Activated CD8-positive, alpha-beta memory T cell treated with anti-CD3 and anti-CD28 coated beads, Interleukin-2, amount 50 U/mL, for 4 hours (primary cell): ENCODE results near the gene RPTOR.

ENCODE experiments used
- DNase-seq: peaks from one replicate; pipeline ENCODE4 v3.0.0-alpha.2; 2020

Gene RPTOR

GRCh38 chr17:80825471-80826345 is 281.1 kb downstream of the RPTOR start:
- DNase-seq, result no peak

DNA sequence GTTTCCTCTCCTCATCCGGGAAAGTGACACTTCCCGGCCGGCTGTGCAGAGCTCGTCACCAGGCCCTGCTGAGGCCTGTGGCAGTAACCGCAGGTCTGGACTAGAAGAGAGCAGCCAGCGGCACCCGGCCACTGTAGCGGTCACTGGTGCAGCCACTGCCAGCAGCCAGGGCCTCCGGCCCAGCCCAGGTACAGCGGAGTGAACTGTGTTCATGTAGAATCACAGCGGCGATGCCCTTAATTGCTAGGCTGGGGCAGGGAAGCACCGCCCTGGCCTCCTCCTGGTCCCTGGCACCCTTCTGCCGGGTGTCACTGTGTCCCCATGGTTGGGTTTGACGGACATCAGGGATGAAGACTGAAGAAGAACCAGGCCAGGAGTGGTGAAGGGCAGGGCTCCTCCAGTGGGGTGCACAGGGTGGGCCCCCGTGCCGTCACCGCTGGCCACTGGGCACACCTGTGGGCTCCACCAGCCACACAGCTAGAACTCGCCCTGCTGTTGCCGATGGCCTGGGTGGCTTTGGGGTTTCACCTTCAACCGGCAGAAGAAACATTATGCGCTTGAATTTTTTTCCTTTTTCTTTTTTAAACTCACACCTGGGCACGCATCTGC is 281.8 kb downstream of the RPTOR start:
- DNase-seq, result no peak

DNA sequence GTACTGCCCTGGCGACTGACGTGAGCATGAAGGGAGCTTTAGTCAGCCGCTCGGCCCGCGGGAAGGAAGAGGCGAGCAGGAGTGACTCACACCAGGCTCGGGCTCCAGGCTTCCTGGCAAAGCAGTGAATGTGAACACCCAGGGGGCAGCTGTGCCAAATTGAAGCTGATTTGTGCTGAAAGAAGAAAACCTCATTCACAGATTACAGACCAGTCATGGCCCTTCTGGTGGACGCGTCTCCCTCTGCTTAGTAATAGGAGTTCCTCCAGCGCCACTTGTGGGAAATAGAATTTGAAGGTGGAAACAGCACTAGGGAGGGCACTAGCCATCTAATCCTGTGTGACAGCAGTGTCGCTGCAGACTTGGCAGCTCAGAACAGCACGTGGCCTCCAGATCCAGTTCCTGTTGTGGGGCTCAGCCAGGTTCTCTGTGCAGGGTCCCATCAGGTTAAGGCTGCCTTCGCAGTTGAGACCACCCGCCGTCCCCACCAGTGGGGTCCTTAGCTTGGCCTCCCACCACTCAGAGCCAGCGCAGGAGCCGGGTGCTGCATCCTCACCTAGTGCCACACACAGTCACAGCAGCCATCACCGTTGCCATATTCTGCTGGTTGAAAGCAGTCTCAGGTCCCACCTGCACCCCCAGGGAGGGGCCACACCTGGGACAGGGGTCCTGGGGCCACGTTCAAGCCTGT is 282.5 kb downstream of the RPTOR start:
- no peak for DNase-seq

DNA sequence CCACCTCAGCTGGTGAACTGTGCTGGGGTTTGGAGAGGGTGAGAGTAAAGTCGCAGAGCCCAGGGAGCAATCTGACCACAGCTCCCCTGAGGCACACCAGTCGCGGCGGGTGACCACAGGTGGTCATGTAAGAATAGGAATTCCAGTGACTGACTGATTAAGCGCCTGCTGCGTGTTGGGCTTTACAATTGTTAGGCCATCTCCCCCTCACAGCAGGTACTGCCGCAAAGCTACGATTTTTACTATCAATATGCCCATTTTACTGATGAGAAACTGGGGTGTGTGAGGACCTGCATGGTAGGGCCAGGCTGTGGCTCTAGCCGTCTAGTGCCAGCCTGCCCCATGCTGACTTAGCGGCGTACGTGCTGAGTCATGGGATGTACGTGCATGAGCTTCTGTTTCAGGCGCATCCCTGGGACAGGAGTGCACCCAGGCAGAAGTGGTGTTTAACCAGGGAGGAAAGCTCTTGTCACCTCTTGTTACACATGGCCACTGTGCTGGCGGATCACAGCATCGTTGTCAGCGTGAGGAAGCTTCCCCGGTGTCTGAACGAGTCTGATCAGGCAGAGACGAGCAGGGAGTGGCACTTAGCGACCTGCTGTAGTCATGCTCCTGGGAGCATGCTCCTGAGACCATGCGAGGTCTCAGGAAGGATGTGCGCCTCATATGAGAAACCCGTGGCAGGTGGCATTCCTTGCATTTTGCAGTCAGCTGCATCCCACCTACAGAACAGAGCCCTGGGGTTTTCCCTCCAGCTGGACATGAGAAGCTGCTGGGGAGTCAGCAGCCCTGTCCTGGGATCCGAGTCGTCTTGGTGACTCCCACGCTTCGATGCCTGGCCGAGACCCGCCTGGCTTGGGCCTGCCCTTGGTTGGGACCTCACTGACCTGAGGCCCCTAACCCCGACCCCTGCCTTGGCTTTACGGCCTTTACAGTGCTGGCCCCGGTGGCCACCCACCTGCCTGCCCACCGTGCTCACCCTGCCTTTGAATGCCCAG is 283.3 kb downstream of the RPTOR start:
- DNase-seq, result no peak

DNA sequence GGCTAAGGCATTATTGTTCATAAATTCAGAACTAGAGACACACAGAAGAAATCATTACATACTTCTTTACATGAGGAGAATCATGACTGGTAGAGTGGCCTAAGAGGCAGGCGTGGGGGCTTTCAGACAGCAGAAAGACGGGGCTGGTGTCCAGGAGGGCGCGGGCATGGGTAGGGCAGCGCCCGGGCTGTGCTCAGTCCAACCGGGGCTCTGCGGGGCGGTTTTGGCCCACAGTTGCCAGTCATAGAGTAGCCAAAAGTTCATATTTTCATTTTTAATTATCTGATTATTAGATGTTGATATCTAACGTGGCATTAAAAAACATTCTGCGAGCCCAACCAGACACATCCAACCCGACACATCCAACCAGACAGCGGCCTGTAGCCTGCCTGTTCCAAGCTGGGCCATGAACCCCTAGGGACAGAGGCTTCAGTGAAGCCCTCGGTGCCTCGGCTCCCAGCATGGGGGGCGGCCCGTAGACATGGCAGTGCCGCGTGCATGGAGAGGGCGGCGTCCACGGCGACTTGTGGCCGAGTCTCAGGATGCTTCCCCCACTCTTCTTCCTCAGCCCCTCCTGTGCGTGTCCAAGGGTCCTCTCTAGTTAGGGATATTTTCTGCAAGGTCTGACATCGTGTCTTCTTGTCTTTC is 284.7 kb downstream of the RPTOR start:
- DNase-seq, result no peak

- DNase-seq, result no peak
These were observed 285.6 kb downstream of the RPTOR start for GRCh38 chr17:80830020-80830780.

- DNase-seq, result no peak
These were observed 286.9 kb downstream of the RPTOR start for GRCh38 chr17:80831491-80831890.

DNA sequence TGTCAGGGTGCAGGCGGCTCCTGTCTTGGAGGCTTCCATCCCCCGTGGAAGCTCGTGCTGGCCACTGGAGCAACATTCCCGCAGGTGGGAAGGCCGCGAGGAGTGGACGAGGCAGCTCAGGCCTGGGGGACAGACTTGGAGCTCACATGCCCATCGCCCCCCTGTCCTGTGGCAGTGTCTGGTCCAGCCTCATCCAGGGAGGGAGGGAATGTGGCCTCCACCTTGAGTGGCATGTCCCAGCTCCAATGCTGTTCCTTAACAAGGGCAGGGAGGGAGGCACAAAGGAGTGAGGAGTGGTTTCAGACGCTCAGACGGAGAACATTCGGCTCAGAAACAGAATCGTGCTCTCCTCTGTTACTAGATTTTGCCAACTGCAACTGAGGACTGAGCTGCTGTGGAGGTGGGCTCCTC is 287.6 kb downstream of the RPTOR start:
- no peak for DNase-seq

DNA sequence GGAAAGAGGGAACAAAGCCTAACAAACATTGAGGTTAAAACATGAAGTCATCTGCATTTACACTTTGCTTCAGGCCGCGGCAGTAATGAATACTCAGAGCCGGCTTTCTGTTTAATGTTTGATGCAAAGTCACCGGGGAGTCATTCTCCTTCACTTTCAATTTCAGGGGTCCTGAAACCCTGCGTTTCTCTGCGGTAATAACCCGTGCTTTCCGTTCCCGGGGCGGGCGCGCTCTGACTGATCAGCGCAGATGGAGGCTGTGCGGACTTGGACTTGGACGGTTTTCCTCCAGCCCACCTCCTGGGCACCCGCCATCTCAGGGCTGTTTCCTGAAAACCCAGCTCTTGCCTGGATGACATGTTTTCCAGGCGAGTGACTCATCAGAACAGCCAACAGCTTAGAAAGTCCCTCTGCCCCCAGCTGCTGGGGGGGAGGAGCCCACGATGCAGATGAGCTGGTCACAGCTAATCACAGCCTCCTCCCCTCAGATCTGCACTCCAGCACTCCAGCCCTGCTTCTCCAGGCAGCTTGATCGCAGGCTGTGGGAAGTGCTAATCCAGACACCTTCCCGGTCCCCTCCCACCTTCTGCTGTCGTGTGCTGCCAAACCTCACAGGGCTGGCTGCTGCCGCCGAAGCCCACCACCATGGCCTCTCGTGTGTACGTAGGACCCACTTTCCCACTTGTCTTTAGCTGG is 288.4 kb downstream of the RPTOR start:
- DNase-seq, result peak; percentile 75

- peak; percentile 15 for DNase-seq
These were observed 289.6 kb downstream of the RPTOR start for GRCh38 chr17:80833952-80834892.

DNA sequence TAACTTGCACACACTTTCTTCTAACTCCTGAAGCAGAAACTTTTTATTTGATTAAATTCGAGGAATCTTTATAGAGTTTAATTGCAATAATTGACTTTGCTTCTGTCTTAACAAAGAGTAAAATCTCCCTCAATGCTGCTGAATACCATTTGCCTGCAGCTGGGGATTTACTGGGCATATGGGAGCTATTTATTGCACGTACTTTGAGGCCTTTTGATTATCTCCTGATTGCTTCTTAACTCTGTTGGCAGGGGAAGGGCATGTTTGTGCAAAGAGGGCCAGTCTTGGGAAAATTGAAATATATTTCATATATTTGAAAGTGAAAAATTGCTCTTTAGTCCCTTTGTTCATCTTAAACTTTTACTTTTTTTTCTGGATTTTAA is 290.2 kb downstream of the RPTOR start:
- no peak for DNase-seq

DNA sequence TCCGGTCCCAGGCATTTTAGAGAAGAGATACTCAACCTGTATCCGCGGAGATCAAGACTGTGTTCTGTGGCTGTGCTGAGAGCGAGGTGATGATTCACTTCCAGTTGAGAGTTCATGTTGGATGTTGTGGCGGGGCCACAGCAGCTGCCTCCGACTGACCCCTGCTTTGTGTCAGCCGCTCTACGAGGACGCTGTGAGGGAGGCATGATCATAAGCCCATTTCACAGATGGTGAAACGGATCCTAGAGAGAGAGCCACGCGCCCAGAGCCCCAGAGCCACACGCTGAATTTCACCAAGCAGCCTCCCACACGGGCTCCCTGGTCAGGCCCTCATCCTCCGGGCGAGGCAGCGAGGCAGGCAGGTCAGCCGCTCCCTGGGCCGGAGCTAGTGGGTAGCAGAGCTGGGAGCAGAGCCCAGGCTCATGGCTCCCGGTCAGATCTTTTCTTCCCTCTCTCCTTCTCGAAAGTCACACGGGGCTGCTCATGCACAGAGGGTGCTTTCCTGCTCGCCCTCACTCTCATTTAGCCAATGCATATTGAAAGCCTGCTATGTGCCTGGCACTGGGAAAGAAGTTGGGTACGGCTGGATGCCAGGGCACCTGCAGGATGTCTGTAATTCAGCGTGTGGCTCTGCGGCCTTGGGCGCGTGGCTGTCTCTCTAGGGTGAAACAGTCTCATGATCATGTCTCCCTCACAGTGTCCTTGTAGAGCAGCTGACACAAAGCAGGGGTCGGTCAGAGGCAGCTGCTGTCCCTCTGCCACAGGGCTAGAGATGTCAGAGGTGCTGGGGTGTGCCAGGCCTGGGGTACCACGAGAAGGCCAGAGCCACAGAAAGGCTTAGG is 291.4 kb downstream of the RPTOR start:
- DNase-seq, result no peak

- DNase-seq, result no peak
These were observed 292.0 kb downstream of the RPTOR start for GRCh38 chr17:80836658-80836965.

DNA sequence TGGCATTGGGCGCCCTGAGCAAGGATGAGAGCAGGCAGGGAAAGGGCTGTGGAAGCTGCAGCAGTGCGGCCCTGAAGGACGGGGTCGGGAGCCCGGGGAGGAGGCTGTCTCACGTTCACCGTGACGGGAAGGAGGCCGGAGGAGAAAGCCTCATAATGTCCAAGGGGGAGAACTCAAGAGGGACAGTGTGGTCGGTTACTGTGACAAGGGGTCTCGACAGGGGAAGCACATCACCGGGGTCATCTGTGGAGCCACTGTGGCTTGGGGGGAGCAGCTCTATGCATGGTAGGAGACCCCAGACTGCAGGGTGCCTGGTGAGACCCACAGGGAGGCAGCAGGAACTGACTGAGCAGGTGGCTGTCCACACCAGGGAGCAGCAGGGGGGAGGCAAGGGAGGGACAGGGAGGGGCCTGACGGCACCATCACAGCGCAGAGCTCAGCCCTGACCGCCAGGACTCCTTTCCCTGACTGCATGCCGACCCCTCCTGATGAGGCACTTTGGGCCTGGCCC is 292.4 kb downstream of the RPTOR start:
- no peak for DNase-seq

GRCh38 chr17:80837711-80838110 is 293.1 kb downstream of the RPTOR start:
- no peak for DNase-seq

DNA sequence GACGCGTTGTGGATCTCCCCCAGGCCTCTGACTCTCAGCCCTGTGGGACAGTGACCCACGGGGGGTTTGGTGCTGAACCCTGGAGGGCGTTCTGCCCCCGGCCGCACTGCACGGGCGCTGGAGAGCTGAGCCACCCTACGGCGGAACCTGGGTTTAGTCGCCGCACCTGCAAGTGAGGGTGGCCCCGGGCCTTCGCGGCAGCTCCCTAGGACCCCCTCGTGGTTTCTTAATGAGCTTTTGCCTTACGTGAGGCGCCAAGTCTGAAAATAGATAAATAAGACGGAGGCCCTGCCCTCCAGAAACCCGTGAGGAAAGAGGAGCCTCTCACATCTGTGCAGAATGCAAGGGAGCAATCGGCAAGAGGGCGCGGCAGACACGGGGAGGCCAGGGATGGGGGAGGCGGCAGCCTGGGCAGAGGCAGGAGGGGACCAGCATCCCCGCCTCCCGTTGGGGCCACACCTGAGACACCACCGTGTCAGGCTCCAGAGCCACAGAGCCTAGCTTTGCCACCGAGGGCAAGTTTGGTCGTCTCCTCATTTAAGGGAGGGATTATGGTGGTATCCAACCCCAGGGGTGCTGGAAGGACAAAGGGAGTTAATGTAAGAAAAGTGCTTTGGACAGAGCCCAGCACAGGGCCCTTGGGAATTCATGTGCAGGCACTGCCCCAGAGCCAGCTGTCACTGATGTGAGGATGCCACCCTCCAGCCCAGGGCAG is 293.8 kb downstream of the RPTOR start:
- no peak for DNase-seq

DNA sequence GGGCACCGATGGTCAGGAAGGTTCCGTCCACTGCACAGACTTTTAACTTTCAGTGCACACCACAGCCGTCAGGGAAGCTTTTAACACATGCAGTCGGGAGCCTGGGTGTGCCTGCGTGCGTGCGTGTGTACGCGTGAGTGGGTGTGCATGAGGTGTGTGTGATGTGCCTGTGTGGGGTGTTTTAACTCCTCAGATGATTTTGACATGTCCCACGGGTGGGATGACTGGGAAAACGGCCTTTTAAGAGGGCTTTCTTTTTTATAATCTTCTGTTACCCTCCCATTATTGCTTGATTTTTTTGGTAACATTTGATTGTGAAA is 294.3 kb downstream of the RPTOR start:
- no peak for DNase-seq

DNA sequence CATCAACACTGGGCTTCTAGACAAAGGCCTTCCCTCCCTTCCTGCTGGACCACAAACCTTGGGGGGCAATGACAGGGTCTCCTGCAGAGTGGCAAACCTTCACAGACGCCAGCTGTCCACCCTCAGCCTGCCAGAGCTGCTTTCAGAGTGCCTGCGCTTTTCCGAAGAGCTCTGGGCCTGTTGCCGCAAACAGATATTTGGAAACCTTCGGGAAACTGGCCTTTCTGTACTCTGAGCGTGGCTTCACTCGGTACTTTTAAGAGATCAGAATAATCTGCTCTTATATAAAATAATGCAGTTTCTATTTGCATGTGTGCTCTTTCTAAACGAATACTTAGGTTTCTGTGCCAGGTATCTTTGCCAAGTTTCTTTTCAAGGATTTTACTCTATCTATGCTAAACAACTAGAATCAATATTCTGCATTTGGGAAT is 294.9 kb downstream of the RPTOR start:
- DNase-seq, result no peak
